Fibroblast of gingiva (primary cell): ENCODE measurements around the gene GPHA2.

ENCODE experiments used
- DNase-seq: peaks from one replicate; pipeline ENCODE4 v3.0.0-alpha.2; 2011; ENCODE audit warnings: low read depth

The GPHA2 gene

DNA sequence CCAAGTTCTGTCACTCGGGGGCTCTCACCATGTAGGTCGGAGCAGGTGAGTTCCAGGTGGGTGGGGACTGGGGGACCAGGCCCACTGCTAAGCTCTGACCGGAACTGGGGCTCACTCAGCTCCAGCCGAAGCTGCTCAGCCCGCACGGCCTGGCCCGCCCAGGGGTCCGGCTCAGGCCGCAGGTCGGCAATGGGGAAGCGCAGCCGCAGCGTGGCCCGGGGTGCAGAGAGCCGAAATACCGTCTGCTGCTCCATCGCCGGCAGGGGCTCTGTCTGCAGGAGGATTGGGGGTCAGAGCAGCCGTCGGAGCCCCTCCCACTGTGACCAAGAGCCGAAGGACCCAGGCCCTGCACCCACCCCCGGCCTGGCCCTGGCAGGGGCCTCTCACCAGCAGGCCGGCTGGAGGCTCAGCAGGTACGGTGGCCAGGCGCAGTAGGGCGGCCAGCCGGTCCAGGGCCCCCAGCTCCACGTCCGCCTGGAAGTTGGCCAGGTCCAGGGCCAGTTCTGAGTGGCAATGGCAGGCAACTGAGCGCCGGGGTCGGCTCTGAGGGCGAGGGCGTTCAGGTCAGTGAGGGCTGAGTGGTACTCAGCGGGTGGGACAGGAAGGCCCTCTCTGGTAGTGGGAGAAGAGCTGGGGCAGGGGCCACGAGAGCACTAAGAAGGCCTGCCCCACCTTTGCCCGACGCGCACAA is 25.9 kb downstream of the GPHA2 start:
- no peak for DNase-seq

DNA sequence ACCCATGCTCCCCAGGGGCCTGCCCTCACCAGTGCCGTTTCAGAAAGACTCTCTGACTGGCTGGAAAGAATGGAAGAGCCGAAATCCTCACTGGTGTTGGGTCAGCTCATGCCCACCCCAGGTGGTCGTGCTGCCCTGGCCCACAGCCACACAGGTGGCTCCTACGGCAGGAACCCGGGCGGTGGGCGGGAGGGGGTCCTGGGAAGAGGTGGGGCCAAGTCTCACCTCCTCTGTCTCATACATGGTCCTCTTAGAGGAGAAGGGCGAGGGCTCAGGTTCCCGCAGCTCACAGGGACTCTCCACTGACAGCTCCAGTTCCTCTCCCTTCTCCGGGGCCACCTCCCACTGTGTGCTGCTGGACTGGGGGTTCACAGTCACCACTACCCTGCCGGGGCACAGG is 26.9 kb downstream of the GPHA2 start:
- no peak for DNase-seq

DNA sequence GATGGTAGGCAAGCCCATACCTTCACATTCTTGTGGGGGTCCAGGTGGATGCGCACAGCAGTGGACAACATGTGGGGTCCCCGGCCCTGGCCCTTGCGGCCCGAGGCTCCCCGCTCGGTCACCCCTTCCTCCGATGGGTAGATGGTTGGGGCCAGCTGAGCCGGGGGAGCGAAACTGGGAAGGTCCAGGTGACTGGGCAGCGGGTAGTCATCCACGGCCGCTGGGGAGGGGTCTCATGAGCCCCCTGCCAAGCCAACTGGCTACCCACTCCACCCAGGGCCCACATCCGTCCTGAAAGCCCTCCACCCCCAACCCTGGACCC is 29.4 kb downstream of the GPHA2 start:
- no peak for DNase-seq

- no peak for DNase-seq
These were observed 30.0 kb downstream of the GPHA2 start for GRCh38 chr11:64905516-64906313.

DNA sequence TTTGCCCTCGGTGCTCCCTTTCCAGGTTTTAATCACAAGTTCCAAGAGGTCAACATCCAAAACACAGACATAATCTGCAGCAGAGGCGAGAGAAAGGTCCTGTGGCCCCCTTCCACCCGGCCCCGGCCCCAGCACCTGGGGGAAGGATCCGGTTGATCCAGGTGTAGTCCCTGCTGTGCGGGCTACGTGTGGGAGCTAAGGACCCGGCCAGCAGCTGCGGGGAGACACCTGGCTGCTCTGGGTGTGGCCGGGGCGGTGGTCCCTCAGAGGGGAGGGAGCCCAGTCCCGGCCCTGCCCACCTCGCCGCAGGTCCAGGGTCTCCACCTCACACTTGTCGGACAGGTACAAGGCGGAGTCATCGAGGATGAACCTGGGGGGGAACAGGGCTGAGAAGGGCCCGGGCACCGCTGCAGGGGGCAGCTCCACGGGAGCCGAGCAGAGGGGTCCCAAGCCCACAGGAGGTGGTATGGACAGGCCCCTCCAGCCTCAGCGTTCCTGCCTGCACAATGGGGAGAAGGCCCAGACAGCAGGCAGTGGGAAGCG is 32.3 kb downstream of the GPHA2 start:
- no peak for DNase-seq

DNA sequence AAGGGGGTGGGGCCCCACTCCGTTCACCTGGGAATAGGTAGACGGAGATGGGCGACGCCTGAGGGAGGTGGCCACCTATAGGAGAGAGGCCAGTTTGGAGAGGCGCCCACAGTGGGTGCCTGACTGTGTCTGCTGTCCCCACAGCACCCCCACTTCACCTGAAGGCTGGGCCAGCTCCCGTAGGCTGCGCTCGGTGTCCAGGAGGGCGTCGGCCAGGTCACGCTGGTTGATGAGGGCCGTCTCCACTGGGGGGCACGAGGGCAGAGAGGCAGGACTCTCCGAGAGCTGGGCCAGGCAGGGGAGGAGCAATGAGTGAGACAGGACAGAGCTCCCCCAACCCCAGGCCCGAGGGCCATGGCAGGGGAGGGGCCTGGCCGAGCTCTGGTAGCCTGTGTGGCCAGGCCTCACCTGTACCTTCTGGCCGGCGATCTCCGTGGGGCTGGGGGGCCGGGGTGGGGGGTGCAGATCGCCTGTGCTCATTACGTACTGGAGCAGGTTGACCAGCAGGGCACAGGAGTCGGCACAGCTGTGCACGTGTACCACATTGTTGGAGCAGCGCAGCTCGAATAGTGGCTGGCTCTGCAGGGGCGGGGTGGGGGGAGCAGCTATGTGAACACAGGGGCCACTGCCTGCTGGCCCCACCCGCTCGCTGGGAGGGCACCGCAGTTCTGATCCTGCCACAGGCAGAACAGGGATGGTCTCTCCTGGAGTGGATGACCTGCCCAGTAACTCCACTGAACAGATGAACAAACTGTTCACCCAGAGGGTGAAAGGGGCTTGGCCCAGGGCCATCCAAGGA is 33.4 kb downstream of the GPHA2 start:
- DNase-seq = no peak

DNA sequence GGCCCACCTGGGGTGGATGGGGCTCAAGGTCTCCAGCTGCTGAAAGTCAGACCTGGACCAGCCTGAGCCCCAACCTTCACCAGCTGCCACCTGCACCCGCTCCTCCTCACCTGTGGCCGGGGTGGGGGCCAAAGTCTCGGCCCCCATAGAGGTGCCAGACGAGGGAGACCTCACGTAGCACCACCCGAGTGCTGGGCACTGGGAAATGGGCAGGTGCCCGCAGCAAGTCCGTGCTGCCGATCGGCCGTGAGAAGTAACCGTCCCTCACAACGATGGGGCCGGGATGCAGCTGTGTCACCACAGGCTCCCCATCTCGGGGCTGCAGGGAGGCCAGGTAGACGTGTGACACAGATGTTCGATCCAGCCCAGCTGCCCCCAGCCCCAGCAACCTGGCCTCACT is 34.9 kb downstream of the GPHA2 start:
- no peak for DNase-seq

DNA sequence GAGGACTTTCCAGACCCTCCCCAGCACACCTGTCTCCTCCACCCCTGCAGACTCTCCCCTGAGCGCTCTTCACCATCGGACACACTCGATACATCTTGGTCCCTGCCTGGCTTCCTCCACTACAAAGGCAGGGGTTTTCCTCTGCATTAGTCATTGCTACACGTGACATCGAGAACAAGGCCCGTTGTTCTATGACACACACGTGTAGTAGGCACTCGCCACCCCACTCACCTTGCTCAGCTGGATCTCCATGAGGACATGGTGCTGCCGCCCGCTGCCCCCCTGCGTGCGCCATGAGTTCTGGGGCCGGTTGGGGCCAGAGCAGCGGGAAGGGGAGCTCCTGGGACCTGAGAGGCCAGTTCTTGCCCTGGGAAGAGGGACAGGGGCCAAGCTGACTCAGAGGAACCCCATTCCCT is 35.4 kb downstream of the GPHA2 start:
- no peak for DNase-seq

- no peak for DNase-seq
These were observed 37.2 kb downstream of the GPHA2 start for GRCh38 chr11:64898541-64898940.

DNA sequence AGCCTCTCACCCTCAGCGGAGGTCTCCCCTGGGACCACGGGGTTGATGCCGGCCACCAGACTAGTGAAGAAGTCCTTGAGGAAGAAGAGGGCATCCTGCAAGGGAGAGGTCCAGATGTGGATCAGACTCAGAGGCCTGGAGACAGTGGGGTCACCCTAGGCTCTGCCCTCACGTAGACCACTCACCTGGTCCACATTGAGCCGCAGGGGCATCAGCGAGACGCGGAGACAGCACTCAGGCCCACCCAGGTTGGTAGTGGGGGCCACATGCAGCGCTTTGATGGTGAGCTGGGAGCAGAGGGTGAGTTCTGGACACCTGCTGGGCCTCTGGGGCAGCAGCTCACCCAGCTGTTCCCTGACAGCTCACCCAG is 37.6 kb downstream of the GPHA2 start:
- DNase-seq = no peak

DNA sequence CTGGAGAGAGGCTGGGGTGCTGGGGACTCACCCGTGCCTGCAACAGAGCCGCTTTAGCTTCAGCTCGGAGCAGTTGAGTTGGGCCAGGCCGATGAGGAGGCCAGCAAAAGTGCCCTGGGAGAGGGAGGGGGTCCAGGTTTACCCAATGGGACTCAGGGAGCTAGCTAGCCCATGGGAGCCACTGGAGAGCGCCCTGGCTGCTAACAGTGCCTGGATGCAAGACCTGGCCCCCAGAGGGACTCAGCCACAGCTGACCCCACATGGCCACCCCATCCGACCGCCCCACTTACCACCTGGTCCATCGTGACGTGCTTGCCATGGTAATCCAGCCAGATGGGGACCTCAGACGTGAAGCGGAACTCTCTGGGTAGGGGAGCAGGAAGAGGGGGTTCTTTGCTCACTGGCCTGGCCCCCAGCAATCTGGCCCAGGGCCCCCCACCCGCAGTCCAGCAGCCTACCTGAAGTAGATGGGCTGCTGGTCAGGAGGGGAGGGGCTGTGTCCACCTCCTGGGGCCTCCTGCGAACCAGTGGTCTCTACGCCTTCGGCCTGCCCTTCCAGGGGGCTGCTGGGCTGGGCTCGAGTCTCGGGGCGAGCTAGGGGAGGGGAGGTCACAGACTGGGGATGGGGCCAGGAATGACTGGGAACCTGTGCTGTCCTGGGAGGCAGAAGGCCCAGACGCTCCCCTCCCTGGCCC is 38.2 kb downstream of the GPHA2 start:
- no peak for DNase-seq

DNA sequence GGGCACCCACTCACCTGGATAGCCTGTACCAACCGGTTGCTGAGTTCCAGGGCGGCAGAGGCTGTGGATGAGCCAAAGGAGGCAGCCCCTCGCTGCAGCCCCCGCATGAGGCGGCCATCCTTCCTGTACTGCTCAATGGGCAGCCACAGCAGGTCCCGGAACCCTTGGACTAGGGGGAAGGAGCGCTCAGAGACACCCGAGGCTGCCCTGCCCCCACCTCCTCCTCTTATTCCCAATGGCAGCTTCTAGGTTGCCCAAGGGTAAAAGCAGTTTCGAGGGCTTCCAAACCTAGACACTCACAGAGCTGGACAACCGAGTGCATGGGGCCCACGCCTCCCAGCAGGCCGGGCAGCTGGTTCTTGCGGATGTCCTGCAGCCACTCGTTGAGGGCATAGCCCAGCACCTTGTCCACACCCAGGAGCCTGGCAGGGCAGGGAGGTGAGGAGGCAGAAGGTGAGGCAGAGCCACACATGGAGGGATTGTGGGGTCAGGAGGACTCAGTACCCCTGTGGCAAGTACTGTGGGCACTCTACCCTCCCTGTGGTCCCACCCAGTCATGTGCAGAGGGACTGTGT is 39.2 kb downstream of the GPHA2 start:
- DNase-seq = no peak

GRCh38 chr11:64894812-64895452 is 40.8 kb downstream of the GPHA2 start:
- DNase-seq = no peak

DNA sequence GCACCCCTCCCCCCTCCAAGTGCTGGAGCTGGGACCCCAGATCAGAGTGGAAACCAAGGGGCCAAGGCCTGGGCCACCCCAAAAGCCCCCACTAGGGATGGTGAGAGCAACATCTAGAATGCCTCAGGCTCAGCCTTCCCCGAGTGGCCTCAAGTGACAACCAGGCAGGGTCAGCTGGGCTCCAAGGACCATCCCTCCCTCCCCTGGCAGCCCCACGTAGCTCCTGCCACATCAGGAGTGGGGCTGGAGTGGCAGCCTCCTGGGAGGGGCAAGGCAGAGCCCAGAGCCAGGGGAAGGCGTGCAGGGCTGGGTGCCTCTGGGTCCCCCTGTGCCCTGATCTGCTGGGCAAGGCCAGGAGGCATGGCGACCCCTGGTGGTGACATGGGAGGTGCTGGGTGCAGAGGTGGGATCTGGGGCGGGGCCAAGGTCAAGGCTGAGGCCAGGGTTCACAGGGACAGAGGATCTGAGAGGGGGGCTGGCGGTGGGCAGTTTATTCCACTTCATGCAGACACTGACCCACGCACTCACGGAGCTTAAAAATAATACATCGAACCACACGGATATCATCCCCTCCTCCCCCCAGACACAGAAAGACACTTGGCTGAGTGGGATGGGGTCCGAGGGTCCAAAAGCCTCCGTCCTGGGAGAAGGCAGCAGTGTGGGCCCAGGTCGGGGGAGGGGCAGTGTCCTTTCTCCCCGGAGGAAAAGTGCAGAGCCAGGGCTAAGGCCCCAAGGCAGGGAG is 41.5 kb downstream of the GPHA2 start:
- peak; percentile 62 for DNase-seq

- no peak for DNase-seq
These were observed 42.3 kb downstream of the GPHA2 start for GRCh38 chr11:64893194-64894069.

GRCh38 chr11:64892838-64893193 is 42.9 kb downstream of the GPHA2 start:
- no peak for DNase-seq

DNA sequence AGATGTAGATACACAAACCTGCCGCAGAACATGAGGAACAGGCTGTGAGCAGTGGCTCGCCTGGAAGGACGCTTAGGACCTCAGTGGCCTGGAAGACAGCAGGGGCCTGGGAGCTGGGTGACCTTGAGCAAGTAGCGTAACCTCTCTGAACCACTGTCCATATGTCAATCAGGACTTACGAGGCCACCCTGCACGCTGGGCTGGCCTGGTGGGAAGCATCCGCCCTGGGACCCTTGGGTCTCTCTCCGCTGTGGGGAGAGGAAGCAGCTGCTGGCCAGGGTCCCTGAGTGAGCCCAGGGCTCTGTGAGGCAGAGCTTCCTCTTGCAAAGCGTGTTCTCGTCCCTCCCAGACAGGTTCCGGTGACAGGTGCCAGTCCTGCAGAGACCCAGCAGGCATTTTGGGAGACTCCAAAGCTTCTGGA is 43.3 kb downstream of the GPHA2 start:
- no peak for DNase-seq

DNA sequence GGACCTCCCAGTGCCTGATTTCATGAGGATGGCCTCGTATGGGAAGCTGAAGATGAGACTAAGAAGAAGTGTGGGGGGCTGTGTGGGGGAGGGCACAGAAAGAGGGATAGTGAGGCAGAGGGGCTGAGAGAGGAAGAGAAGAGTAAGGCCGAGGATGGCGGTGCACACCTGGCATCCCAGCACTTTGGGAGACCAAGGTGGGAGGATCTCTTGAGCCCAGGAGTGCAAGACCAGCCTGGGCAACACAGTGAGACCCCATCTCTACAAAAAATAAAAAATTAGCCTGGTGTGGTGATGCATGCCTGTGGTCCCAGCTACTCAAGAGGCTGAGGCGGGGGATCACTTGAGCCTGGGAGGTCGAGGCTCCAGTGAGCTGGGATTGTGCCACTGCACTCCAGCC is 43.8 kb downstream of the GPHA2 start:
- no peak for DNase-seq

DNA sequence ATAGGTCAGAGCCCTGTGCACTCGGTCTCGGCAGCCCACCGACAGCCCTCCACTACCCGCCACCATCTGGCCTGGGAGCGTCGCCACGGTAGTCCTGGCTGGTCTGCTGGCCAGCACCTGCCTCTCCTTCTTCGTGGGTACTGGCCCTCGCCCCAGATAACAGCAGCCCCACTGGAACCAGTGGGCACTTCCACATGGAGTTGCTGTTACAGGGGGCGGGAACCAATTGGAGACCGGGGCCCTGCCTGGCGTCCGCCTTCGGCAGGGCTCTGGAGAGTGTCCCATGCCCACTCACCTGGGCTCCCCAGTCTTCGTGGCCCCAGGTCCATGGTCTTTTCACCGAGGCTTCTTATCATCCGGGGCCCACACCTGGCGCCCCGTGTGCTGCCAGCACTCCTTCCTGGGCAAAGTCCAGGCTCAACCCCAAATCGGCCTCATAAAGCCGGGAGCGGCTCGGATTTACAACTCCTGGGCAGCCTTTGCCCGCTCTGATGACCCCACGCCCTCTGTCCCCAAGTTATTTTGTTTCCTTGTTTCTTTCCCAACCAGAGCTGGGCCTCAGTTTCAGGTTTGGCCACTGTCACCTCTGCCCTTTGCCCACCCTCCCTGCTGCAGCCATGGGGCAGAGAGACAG is 44.4 kb downstream of the GPHA2 start:
- no peak for DNase-seq
